Measurements from ENCODE around the gene HNF4A.

The HNF4A gene

GRCh38 chr20:44481719-44482416 lies 126.4 kb downstream of the HNF4A start:
- no peak for TF ChIP-seq CTCF (IDR thresholded peaks at IDR 0.05; ENCODE audit: extremely low read depth, missing control alignments)
- DNase-seq (ENCODE audit: low spot score), result no peak

- no peak for TF ChIP-seq CTCF (IDR thresholded peaks at IDR 0.05; ENCODE audit: extremely low read depth, missing control alignments)
- DNase-seq (ENCODE audit: low spot score), result no peak
Measured at GRCh38 chr20:44483112-44483511, 127.6 kb downstream of the HNF4A start.
